HepG2 (cell line): ENCODE measurements around the gene CALN1. TPM values are rescaled to one million over a fixed set of nuclear protein-coding genes. Genes with fewer than 3 reads are reported as not detected.

ENCODE experiments used
- ATAC-seq: fragments of 200-7000 bp; cut with Tn5 transposase; 3 replicates; pipeline ENCODE4 v1.9.1; 2020; ENCODE audit warnings: mild to moderate bottlenecking, moderate library complexity
- BruUV-seq: library from RNA; stranded (reverse); fragments of 400-500 nt; replicated peaks from 2 replicates; lab custom pipeline; 2021; lab: Mats Ljungman, UMichigan
- CTCF ChIA-PET: fragments of 300-600 bp; formaldehyde crosslinking; extraction: SDS; loops from one replicate; lab custom pipeline; 2021; ENCODE audit warnings: low total read pairs, inconsistent platforms, low intra/inter-chr PET ratio; lab: Yijun Ruan, JAX
- POLR2A ChIA-PET: fragments of 350-600 bp; sonication (Branson Sonifier 250); formaldehyde crosslinking; loops from one replicate; lab custom pipeline; 2020; ENCODE audit warnings: antibody characterized with exemption, inconsistent platforms; lab: Yijun Ruan, JAX
- DNase-seq: peaks from one replicate; pipeline ENCODE4 v3.0.0-alpha.2; 2015; ENCODE audit warnings: low spot score
- FAIRE-seq: peaks from 3 replicates; lab custom pipeline; 2011; peaks lifted over from hg19 to GRCh38; lab: Jason Lieb, UNC
- H2AFZ ChIP-seq: one replicate; pipeline ENCODE4 v1.6.1; 2011; ENCODE audit warnings: low read length, inconsistent platforms
- H3K27ac ChIP-seq: fragments of 300-600 bp; 3 replicates; pipeline ENCODE4 v1.8.0; 2011; ENCODE audit warnings: mixed run types, mild to moderate bottlenecking, mixed read lengths, low read length, inconsistent platforms; ENCODE audit not compliant: insufficient read depth; ENCODE audit errors: extremely low read length
- H3K27me3 ChIP-seq, 2 experiments: fragments of 200-600 bp in 1 of 2; 2 replicates in 1 of 2; 3 replicates in 1 of 2; pipeline versions ENCODE4 v1.6.0 to v1.8.0; 2011; ENCODE audit warnings: low read length in 2 of 2, mild to moderate bottlenecking in 2 of 2, moderate library complexity in 2 of 2, inconsistent platforms in 1 of 2; ENCODE audit not compliant: insufficient read depth in 2 of 2, control insufficient read depth in 1 of 2
- H3K36me3 ChIP-seq, 2 experiments: fragments of 200-600 bp in 1 of 2; replicated peaks in 1 of 2; 2 replicates in 1 of 2; 3 replicates in 1 of 2; pipeline versions ENCODE4 v1.5.1 to v1.8.0; 2011; ENCODE audit warnings: low read length in 2 of 2, inconsistent platforms in 1 of 2; ENCODE audit not compliant: insufficient read depth in 2 of 2, control insufficient read depth in 1 of 2
- H3K4me1 ChIP-seq: 2 replicates; pipeline ENCODE4 v1.5.1; 2012; ENCODE audit warnings: low read length, inconsistent platforms; ENCODE audit not compliant: insufficient read depth
- H3K4me2 ChIP-seq: 2 replicates; pipeline ENCODE4 v1.6.0; 2011; ENCODE audit warnings: low read depth, low read length, inconsistent platforms
- H3K4me3 ChIP-seq, 3 experiments: fragments of 200-600 bp in 1 of 3; sonication (generic), shearing (Covaris generic) in 1 of 3; replicated peaks in 1 of 3; 2 replicates each; pipeline ENCODE4 v1.5.1; 2011 to 2016; ENCODE audit warnings: low read length in 3 of 3, inconsistent platforms in 2 of 3, low read depth in 2 of 3, mild to moderate bottlenecking in 2 of 3, control low read depth in 1 of 3, mixed read lengths in 1 of 3; ENCODE audit not compliant: insufficient read depth in 1 of 3
- H3K79me2 ChIP-seq: one replicate; pipeline ENCODE4 v1.6.1; 2011; ENCODE audit warnings: low read length, inconsistent platforms; ENCODE audit not compliant: insufficient read depth
- H3K9ac ChIP-seq: 2 replicates; pipeline ENCODE4 v1.6.0; 2011; ENCODE audit warnings: mild to moderate bottlenecking, low read depth, low read length, inconsistent platforms; ENCODE audit not compliant: insufficient read depth
- H3K9me3 ChIP-seq: 2 replicates; pipeline ENCODE4 v1.5.1; 2012; ENCODE audit warnings: mild to moderate bottlenecking, low read length
- H4K20me1 ChIP-seq: 2 replicates; pipeline ENCODE4 v1.6.0; 2011; ENCODE audit warnings: inconsistent platforms, mild to moderate bottlenecking, low read length, moderate library complexity; ENCODE audit not compliant: insufficient read depth
- ARNTL ChIP-seq: sonication (generic); formaldehyde crosslinking; IDR thresholded peaks from 2 replicates; pipeline ENCODE4 v1.4.0; 2020; ENCODE audit warnings: mild to moderate bottlenecking, missing genetic modification reagents
- REST ChIP-seq, 2 experiments: IDR thresholded peaks; 2 replicates each; pipeline ENCODE4 v1.6.1; 2011 to 2012; ENCODE audit warnings: low read length in 2 of 2, borderline replicate concordance in 1 of 2, low read depth in 1 of 2, mild to moderate bottlenecking in 1 of 2, moderate library complexity in 1 of 2
- ZSCAN29 ChIP-seq: sonication (generic); formaldehyde crosslinking; conservative IDR thresholded peaks from 2 replicates; pipeline ENCODE4 v1.4.0; 2020; ENCODE audit warnings: mild to moderate bottlenecking, missing genetic modification reagents
- WGBS: methylation state at CpG from one replicate; pipeline ENCODE4 v1.1.6; 2017; ENCODE audit warnings: low lambda C conversion rate; 5-methylcytosine and 5-hydroxymethylcytosine counted together
- in situ Hi-C: cut with HindIII; loops from 2 replicates; pipeline ENCODE4 v1.10.0; 2017; ENCODE audit warnings: low pct_unique_long_range_greater_than_20kb; ENCODE audit not compliant: extremely low pct_ligation_motif_present
- intact Hi-C: fragments of 100-400 bp; cut with micrococcal nuclease; formaldehyde crosslinking; loops from one replicate; pipeline ENCODE4 v1.10.0; 2022; ENCODE audit not compliant: unreplicated experiment
- polyA plus RNA-seq, 8 experiments: library from polyadenylated mRNA; depleted of rRNA in 3 of 8; stranded (reverse) in 7 of 8; unstranded in 1 of 8; fragments of >200 nt; fragmentation: Illumina TruSeq in 4 of 8; extraction: Trizol in 4 of 8; gene quantifications; 2 replicates each; pipeline versions ENCODE4 v1.2.1 to v1.2.3, GENCODE V29; 2011 to 2016; ENCODE audit warnings: low read depth in 4 of 8, missing spikeins in 1 of 8, mixed read lengths in 1 of 8; ENCODE audit not compliant: insufficient read depth in 1 of 8
- total RNA-seq, 5 experiments: library from RNA; depleted of rRNA; stranded (reverse); fragments of >200 nt; fragmentation: Illumina TruSeq; extraction: Trizol; gene quantifications; 2 replicates each; pipeline ENCODE4 v1.2.3, GENCODE V29; 2016; ENCODE audit warnings: low read depth in 1 of 5

The CALN1 gene
- total and polyA plus RNA-seq, 2 of the 13 experiments (the other 11 are each of a cell fraction or from before 2014, with no cell fraction given) = not detected

GRCh38 chr7:71846160-71846559 lies 566.0 kb downstream of the CALN1 start (continued):
- TF ChIP-seq REST (IDR thresholded peaks at IDR 0.05; ENCODE audit: borderline replicate concordance in 1 of 2, low read depth in 1 of 2, low read length in 2 of 2) = peak; percentile 43 to 92

- H3K4me2 ChIP-seq = no peak overlapping the region
- TF ChIP-seq ARNTL (CRISPR knock-in tag) (no peak), ZSCAN29 (CRISPR knock-in tag) (no peak)
- no peaks in the 10 kb centered on the region for H3K9me3 ChIP-seq
- no peaks in the 10 kb centered on the region for H4K20me1 ChIP-seq
- BruUV-seq = no TSS peak
- H3K9ac ChIP-seq = no peak overlapping the region
- DNase-seq = no peak
- no peak overlapping the region for H3K27ac ChIP-seq
- H3K79me2 ChIP-seq = no peaks in the 10 kb centered on the region
- no peak for ATAC-seq
- H3K4me1 ChIP-seq = no peaks in the 10 kb centered on the region
- H3K4me3 ChIP-seq = no peak overlapping the region
- 10% methylated on average over 4 of the region's 4 CpGs for WGBS
- CTCF ChIA-PET = no interaction called here
- in situ Hi-C loops = no loop called here
- no peaks in the 10 kb centered on the region for H3K27me3 ChIP-seq
- H2AFZ ChIP-seq = no peak overlapping the region
- no peak for FAIRE-seq
- POLR2A ChIA-PET = no interaction called here
- no peaks in the 10 kb centered on the region for H3K36me3 ChIP-seq
- intact Hi-C loops = no loop called here
Observed at GRCh38 chr7:71843676-71844075, 568.5 kb downstream of the CALN1 start.
